ENCODE data around the gene CSNK2A1. TPM values are rescaled to one million over a fixed set of nuclear protein-coding genes. Genes with fewer than 3 reads are reported as not detected.
"Not testable (repeated sequence)": the region's sequence is repeated elsewhere in the genome, so short reads cannot be mapped to it uniquely, and the experiment has no call there.

The CSNK2A1 gene
- total RNA-seq, 1 experiment from 2014 or later, result 229 TPM

DNA sequence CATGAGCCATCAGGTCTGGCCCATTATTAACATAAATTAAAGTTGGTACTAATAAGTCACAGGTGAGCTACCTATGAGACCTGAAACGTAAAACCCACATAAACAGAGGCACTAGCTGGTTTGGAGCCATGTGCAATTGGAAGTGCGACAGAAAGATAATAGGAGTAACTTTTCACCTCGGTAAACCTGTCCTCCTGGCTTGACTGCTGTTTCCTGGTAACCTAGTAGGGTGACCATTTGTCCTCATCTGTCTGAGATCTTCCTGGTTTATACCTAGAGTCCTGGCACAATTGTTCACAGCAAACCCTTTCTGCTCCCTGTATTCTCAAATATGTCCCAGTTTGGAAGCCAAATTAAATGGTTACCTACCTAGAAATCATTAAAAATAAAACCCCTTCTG lies 88.6 kb downstream of the CSNK2A1 start:
- H3K56ac ChIP-seq (ENCODE audit: insufficient read length, low read depth, low read length), result no peak overlapping the region
- TF ChIP-seq, protein P1, sequence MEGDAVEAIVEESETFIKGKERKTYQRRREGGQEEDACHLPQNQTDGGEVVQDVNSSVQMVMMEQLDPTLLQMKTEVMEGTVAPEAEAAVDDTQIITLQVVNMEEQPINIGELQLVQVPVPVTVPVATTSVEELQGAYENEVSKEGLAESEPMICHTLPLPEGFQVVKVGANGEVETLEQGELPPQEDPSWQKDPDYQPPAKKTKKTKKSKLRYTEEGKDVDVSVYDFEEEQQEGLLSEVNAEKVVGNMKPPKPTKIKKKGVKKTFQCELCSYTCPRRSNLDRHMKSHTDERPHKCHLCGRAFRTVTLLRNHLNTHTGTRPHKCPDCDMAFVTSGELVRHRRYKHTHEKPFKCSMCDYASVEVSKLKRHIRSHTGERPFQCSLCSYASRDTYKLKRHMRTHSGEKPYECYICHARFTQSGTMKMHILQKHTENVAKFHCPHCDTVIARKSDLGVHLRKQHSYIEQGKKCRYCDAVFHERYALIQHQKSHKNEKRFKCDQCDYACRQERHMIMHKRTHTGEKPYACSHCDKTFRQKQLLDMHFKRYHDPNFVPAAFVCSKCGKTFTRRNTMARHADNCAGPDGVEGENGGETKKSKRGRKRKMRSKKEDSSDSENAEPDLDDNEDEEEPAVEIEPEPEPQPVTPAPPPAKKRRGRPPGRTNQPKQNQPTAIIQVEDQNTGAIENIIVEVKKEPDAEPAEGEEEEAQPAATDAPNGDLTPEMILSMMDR (conservative IDR thresholded peaks at IDR 0.05), result no peak
- H4K20me1 ChIP-seq (ENCODE audit: control insufficient read depth, insufficient read depth, insufficient read length), result no peaks in the 10 kb centered on the region
- H3K27me3 Mint-ChIP-seq (ENCODE audit: low read depth), result no peaks in the 10 kb centered on the region
- no peak overlapping the region for H3K4me2 ChIP-seq (ENCODE audit: insufficient read depth, insufficient read length, low read length)
- no peak overlapping the region for H4K8ac ChIP-seq (replicated peaks; ENCODE audit: insufficient read length, low read depth, low read length)
- no peaks in the 10 kb centered on the region for H3K23me2 ChIP-seq (ENCODE audit: insufficient read length, low read depth, low read length, poor library complexity, severe bottlenecking)
- 0 out of 4 replicates have a peak, but pooled peaks cover 0 to under 1% of the 10 kb centered on the region in 2 experiments for H3K4me1 Mint-ChIP-seq
- no peak overlapping the region for H2AK5ac ChIP-seq (ENCODE audit: insufficient read length, low read length)
- H3K9me3 ChIP-seq (ENCODE audit: control insufficient read depth, low read depth, low read length), result no peaks in the 10 kb centered on the region
- no peak overlapping the region for H3K4me3 Mint-ChIP-seq
- H2BK12ac ChIP-seq (ENCODE audit: insufficient read length, low read depth, low read length), result no peak overlapping the region
- H4K91ac ChIP-seq (ENCODE audit: insufficient read length, low read depth, low read length), result no peak overlapping the region
- H2BK20ac ChIP-seq (ENCODE audit: low read depth, low read length, poor library complexity, severe bottlenecking), result no peak overlapping the region
- H3K27ac ChIP-seq (ENCODE audit: insufficient read length, low read depth, low read length), result no peak overlapping the region
- H2AFZ ChIP-seq (ENCODE audit: low read length), result no peak overlapping the region
- H2BK120ac ChIP-seq (ENCODE audit: low read depth, low read length, poor library complexity, severe bottlenecking), result no peak overlapping the region
- H2BK15ac ChIP-seq (ENCODE audit: low read depth, low read length), result no peak overlapping the region
- H3K4me1 ChIP-seq (ENCODE audit: insufficient read depth, low read length), result no peaks in the 10 kb centered on the region
- no peaks in the 10 kb centered on the region for H3K9me3 Mint-ChIP-seq
- H3K9ac ChIP-seq (ENCODE audit: extremely low read depth, insufficient read length, low read length), result no peak overlapping the region
- no peaks in the 10 kb centered on the region for H3K79me1 ChIP-seq (ENCODE audit: insufficient read depth, low read depth, low read length, poor library complexity, severe bottlenecking)
- H3K79me2 ChIP-seq (ENCODE audit: insufficient read depth, low read length), result peaks cover 8% of the 10 kb centered on the region; the same call in 1 of the 2 replicates
- H3K14ac ChIP-seq (ENCODE audit: insufficient read depth, low read length), result no peak overlapping the region
- no peak overlapping the region for H3K4ac ChIP-seq (ENCODE audit: low read depth, low read length)
- H3T11ph ChIP-seq (ENCODE audit: low read length), result no peak overlapping the region
- no peak overlapping the region for H3K27ac Mint-ChIP-seq
- no peak overlapping the region for H2BK5ac ChIP-seq (ENCODE audit: insufficient read length, low read length)
- DNase-seq, result no peak
- H4K5ac ChIP-seq (ENCODE audit: insufficient read length, low read depth, low read length), result no peak overlapping the region
- no peak overlapping the region for H3K18ac ChIP-seq (ENCODE audit: insufficient read length, low read depth, low read length)
- no peaks in the 10 kb centered on the region for H3K27me3 ChIP-seq (ENCODE audit: insufficient read depth, low read length)
- no CpG with 5 or more reads among the region's 3 CpGs for WGBS (ENCODE audit: extremely low coverage, insufficient read length, low lambda C conversion rate)
- H3K23ac ChIP-seq (ENCODE audit: insufficient read length, low read depth, low read length), result no peak overlapping the region
- peaks cover 0 to 2% (median 0%) of the 10 kb centered on the region in 3 experiments; a peak in 3 of 7 replicates for H3K36me3 Mint-ChIP-seq (ENCODE audit: insufficient read depth in 1 of 3, low read depth in 3 of 3)

DNA sequence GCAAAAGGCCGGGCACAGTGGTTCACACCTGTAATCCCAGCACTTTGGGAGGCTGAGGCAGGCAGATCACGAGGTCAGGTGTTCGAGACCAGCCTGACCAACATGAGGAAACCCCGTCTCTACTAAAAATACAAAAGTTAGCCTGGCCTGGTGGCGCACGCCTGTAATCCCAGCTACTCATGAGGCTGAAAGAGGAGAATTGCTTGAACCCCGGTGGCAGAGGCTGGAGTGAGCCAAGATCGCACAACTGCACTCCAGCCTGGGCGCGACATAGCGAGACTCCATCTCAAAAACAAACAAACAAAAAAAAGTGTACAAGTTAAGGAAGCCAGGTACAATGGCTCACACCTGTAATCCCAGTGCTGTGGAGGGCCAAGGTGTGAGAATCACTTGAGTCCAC lies 91.6 kb downstream of the CSNK2A1 start:
- not testable (repeated sequence) for H3T11ph ChIP-seq (ENCODE audit: low read length); H2BK5ac ChIP-seq (ENCODE audit: insufficient read length, low read length); H3K9me3 ChIP-seq (ENCODE audit: control insufficient read depth, low read depth, low read length); H4K5ac ChIP-seq (ENCODE audit: insufficient read length, low read depth, low read length); H4K91ac ChIP-seq (ENCODE audit: insufficient read length, low read depth, low read length); H3K4ac ChIP-seq (ENCODE audit: low read depth, low read length); H3K56ac ChIP-seq (ENCODE audit: insufficient read length, low read depth, low read length); H2BK12ac ChIP-seq (ENCODE audit: insufficient read length, low read depth, low read length); H3K27ac Mint-ChIP-seq; H3K14ac ChIP-seq (ENCODE audit: insufficient read depth, low read length); H4K8ac ChIP-seq (replicated peaks; ENCODE audit: insufficient read length, low read depth, low read length); H3K9me3 Mint-ChIP-seq; H4K20me1 ChIP-seq (ENCODE audit: control insufficient read depth, insufficient read depth, insufficient read length); H3K4me1 Mint-ChIP-seq; H3K18ac ChIP-seq (ENCODE audit: insufficient read length, low read depth, low read length); H3K27me3 Mint-ChIP-seq (ENCODE audit: low read depth); H2BK15ac ChIP-seq (ENCODE audit: low read depth, low read length); H3K79me1 ChIP-seq (ENCODE audit: insufficient read depth, low read depth, low read length, poor library complexity, severe bottlenecking); H3K23ac ChIP-seq (ENCODE audit: insufficient read length, low read depth, low read length); H3K4me1 ChIP-seq (ENCODE audit: insufficient read depth, low read length); H3K9ac ChIP-seq (ENCODE audit: extremely low read depth, insufficient read length, low read length); H3K36me3 Mint-ChIP-seq (ENCODE audit: insufficient read depth in 1 of 3, low read depth in 3 of 3); H2AK5ac ChIP-seq (ENCODE audit: insufficient read length, low read length); H3K4me3 Mint-ChIP-seq; H2BK120ac ChIP-seq (ENCODE audit: low read depth, low read length, poor library complexity, severe bottlenecking); H3K4me2 ChIP-seq (ENCODE audit: insufficient read depth, insufficient read length, low read length); H2AFZ ChIP-seq (ENCODE audit: low read length); H2BK20ac ChIP-seq (ENCODE audit: low read depth, low read length, poor library complexity, severe bottlenecking); H3K79me2 ChIP-seq (ENCODE audit: insufficient read depth, low read length); H3K27me3 ChIP-seq (ENCODE audit: insufficient read depth, low read length); DNase-seq; H3K27ac ChIP-seq (ENCODE audit: insufficient read length, low read depth, low read length); H3K23me2 ChIP-seq (ENCODE audit: insufficient read length, low read depth, low read length, poor library complexity, severe bottlenecking)
- no CpG with 5 or more reads among the region's 11 CpGs for WGBS (ENCODE audit: extremely low coverage, insufficient read length, low lambda C conversion rate)
